TTC549 (cell line): Measurements from ENCODE around the gene SMIM32.

Source experiments
- FAIRE-seq: peaks from 2 replicates; lab custom pipeline; 2012; peaks lifted over from hg19 to GRCh38; lab: Jason Lieb, UNC

The SMIM32 gene

DNA sequence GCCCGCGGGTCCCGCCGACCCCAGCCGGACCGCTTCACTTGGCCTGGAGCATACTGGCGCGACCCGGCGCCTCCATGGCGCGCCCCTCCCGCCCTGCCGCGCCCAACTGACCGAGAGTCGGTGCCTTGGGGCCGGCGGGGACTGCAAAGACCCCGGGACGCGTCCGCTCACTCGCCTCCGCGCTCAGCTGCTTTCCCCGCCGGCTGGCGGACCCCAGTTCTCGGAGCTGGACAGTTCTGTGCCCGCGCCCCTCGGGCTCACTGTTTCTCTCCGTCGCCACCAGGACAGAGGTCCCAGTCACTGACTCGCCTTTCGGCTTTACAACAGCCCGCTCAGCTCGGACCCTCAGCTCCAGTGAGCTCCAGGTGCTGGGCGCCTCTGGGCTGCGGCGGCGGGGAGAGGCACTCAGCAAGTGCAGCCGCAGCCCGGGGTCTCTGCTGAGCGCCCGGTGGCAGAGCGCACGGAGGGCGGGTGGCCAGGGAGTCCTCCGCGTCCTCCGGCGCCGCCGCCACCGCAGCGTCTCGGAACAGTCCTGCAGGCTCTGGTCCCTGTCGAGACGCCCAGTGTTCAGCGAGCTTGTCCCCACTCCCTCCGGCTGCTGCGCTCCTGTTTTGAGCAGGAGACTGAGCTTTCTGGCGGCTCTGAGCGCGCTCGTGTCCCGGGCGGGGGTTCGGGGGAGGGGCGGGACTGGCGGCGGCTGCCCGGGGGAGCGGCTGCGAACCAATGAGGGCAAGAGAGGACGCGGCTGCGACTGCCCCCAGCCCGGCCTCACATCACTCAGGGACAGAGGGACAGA, at the start of gene SMIM32:
SMIM32 (minus strand) TSS at position 637 of the 796 bp plus-strand sequence. CDS start 638 bp downstream, outside the sequence.
- FAIRE-seq: no peak

DNA sequence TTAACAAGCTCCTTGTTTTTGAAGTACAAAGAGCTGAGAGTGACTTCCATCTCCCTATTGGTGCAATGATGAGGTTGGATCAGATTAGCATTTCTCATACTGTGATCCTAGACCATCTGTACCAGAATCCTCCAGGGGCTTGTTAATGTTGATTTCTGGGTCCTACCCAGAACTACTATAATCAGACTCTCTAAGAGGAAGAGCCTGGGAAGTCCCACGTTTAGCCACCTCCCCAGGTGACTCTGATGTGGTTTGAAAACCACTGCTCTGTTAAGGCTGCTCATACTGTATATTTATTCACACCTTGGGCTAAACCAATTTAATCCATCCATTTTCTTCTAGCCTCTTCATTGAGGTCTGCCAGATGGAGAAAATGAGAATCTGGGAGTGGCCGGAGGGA, 49.6 kb upstream of the SMIM32 start:
- no peak for FAIRE-seq

DNA sequence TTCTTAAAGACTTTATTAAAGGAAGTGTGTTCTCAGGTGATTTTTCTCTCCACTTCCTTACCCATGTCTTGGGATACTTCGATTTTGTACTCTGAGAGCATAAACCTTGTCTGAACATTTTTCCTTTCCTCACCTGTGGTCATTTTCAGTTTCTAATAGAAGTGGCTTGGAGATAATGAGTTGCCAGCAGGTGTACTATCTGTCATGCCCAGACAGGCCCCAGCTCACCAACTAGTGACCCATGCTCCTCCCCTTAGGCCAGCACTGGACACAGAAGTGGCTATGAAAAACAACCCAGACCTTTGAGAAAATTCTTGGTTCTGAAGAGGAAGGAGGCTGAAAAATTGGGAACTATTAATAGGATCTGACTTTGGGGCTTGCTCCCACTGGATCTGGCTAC, 49.2 kb upstream of the SMIM32 start:
- no peak for FAIRE-seq

DNA sequence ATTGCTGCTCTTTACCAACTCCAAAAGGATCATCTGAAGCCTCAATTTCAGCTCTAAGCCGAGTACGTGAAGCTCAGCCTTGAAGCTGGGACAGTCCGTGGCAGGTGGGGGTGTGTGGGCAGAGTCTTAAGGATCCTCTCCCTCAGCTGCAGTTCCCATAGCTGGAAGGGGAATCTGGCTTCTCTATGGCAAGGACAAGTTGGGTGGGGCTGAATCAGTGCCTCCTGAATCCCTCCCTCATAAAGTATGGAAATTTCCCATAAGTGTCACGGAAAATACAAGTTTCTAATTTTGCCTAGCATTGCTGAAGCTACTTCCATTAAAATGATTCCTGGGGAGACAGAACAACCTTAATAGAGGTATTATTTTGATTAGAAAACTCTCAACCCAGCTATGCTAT, 47.9 kb upstream of the SMIM32 start:
- no peak for FAIRE-seq

DNA sequence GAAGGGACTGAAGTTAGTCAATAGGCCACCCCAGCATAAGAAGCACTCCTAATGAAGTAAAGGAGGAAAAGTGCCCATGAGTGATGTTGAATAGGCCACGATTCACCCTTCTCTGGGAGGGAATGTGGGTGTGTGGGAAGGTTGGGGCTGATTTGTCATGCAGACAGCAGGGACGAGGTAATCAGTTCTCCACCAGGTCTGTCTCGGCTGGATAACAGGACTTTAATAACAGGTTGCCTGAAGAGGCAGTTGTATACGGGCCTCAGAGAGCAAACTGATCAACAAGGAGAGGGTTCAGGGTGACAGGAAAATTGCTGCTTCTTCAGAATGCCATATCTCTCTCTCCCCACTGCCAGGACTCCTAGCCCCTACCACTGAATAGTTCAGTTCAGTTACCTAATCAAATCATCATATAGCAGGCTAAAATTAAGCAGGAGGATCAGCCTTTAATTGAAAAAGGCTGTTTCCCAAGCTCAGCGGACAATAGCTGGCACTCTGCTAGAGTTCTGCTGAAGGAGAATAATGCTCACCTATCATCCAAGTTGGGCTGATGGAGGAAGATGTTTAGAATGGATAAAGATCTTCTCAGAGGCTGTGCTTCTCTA, 43.6 kb upstream of the SMIM32 start:
- FAIRE-seq: no peak

DNA sequence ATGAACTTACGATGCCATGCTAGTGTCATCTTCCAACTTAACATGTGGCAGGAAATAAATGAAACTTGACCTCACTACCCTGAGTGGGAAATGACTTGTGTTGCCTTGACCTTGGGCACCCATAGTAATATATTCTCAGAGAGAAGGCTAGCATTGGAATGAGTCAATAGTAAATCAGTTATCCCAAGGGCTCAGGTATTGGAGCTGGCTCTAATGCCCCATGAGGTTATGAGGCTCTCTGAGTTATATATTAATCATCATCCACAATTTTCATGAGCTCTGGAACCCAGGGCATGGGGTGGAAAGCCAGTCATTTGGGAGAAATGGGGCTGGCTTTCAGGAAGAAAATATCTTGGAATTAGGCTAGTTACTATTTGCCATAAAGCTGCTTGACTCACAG, 42.4 kb upstream of the SMIM32 start:
- FAIRE-seq: no peak

DNA sequence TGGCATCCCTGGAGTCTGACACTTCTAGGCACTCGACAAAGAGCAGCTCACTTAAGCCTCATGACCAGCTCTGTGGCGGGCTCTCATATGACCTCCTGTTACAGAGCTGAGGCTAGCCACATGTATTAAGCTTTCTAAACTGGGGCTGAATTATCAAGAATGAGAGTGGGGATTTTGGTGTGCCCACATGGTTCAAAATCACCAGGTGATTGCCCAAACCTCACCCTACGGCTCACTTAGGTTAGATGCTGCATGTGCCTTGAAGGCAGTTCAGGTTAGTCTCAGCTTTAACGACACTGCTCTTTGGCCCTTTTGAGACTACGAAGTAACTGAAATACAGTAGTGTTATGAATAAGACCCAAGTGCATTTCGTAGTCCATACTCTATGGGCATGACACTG, 39.4 kb upstream of the SMIM32 start:
- FAIRE-seq: no peak

DNA sequence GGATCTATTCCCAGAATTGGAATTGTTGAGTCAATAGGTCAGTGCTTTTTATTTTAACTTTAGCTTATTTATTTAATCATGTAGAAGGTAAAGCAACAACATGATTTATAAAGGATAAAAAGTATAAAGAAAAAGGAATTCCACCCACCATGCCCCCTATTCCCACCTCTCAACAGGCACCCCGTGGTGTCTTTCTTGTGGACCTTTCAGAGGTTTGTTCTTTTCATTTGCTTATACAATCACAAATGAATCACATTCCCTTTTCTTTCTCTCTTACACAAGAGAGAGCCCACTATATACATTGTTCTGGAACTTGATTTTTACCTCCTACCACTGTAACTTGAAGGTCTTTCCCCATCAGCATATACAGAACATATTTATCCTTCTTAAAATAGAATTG, 37.2 kb upstream of the SMIM32 start:
- no peak for FAIRE-seq

DNA sequence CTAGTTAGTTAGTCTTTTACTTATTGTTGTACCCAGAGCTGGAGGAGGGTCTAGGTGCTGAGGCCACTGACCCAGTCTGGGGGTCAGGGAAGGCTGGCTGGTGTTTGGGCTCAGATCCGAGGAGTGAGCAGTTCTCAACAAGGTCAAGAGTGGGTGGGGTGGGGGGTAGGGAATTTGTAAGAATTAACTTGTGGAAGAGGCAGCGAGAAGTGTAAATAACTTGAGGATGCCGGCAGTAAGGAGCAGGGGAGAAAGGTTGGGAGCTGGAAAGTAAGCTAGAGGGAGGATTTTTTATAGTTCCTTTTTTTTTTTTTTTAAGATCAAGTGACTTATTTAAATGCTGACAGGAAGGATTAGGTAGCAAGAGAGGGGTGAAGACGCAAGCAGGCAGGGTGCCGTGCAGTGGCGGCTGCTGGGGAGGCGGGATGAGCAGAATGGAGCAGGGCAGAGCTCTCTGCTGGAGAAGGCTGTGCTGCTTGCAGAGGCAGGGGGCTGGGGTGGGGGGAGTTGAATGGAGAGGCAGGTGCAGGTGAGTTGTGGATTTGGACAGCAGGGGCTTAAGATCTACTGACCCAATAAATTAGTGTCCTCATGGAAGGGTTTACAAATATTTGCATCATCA, 35.3 kb upstream of the SMIM32 start:
- FAIRE-seq: no peak

DNA sequence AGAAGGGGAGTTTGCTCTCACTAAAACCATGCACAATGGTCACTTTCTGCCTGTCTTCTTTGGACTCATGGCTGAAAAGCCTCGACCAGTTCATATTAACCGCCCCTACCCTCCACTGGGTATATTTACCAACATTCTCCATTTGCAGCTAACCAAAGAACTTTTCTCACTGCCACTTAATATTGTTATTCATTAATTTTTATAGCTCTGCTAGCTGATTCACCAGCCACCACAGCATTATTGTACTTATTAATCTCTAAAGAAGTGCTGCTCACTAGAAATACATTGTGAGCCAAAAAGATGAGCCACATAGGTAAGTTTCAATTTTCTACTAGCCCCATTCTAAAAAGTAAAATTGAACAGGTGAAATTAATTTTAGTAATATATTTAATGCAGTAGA, 33.4 kb upstream of the SMIM32 start:
- FAIRE-seq: no peak

DNA sequence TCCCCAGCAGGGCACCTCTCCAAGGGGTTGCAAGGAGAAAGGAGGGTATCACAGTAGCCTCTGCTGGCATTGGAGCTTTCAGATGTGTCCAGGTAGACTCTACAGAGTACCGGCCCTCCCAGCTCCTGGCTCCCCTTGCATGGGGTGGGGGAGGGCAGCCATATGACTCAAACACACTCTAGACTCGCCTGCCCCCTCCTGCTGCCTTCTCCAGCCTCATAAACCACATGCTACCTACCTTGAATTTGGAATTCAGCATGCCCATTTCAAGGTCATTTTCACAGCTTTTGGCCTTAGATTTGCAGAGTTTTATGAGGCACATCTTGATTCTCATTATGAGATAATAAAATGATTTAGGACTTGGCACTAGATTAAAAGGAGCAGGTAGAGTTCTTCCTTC, 32.8 kb upstream of the SMIM32 start:
- FAIRE-seq: no peak

DNA sequence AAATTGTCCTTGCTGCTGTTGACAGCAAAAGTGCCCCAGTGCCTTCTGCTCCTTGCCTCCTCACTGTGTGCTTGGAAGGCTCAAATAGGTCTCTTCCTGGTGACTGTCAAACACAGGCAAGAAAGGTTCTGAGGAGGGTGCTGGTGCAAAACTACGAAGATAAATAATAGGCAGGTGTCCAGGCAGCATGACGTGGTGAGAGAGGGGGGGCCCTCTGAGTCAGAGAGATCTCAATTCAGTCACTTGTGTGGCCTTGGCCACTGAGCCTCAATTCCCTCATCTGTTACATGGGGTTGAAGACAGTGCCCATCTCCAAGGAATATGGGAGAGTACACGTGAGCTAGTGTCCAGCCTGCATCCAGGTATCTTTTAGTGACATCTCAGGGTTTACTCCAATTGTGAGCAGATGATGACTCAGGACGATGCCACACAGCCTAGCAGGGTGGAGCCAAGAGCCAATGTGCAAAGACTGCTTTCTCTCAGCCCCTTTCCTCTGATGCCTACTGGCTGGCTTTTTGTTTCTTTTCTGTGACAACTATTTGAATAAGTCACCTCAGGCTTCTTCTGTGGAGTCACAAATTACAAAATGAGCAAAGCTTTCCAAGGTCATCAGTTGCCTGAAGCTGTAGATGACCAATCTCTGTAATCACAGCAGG, 29.7 kb upstream of the SMIM32 start:
- no peak for FAIRE-seq

DNA sequence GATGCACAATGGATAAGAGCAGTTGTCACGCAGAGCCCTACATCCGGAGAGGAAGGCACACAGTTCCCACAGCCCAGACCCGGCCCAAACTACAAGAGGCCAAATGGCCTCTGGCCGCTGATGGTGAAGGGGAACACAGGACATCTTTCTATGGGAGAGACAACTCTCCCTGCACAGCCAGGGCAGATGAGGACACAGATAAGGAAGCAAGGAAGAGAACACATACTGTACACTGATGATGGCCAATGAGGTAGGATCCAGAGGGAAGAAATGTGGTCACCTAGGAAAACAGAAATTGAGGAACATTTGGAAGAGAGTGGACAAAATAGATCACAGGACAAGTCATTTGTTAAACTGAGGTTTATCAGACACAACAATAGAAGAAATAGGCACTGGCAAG, 28.4 kb upstream of the SMIM32 start:
- FAIRE-seq: no peak

DNA sequence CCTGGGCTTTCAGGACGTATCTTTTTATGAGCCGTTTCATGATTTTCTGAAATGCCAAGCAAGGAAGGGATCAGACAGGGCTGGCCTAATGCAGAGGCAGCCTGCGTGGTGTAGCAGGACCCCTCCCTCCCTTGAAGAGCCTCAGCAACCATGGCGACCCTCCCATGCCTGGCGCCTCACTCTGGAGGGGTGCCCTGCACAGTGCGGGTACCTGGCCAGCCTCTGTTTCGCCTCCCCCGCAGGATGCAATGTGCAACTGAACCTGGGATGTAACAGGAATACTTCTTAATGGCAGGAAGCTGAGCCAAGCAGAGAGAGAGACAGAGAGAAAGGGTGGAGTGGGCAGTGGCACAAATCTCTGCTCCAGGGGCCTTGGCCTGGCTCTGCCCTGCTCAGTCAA, 23.3 kb upstream of the SMIM32 start:
- no peak for FAIRE-seq

DNA sequence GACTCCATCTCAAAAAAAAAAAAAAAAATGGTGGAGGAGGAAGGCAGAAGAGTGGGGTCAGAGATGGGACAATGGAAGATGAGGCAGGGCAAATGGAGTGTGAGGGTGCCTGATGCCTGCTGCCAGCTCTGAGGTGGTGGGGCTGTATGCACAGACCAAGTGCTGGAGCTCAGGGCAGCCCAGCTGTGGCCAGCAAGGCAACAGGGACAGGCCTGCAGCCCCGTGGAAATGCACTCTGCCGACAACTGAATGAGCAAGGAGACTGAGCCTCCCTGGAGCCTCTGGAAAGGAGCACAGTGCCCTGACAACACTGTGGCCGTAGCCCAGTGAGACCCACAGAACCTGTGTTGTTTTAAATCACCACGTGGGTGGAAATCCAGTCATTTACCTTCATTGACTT, 22.9 kb upstream of the SMIM32 start:
- FAIRE-seq: no peak

DNA sequence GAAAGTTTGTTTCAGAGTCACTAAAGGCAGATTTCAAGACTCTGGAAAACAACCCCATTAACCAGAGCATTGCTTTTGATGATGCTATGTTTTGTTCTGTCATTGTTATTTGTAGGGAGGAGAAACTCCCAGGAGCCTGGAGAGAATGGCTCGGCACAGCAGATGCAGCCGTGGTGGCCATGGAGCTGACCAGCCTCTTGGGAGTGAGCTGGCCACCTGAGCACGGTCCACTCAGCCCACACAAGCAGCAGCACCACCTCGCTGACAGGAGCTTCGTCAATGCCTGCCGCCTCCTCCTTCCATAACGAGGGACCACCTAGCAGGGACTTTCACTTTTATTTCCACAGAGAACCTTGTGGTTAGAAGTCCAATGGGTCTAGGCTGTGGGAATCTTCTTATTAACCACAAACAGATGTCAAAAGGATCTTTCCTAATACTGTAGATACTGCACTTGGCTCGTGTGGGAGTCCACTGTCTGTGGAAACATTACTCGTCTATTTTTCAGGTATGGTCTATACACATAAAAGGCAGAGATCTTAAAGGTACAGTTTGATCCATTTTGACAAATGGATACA, 21.0 kb upstream of the SMIM32 start:
- no peak for FAIRE-seq

DNA sequence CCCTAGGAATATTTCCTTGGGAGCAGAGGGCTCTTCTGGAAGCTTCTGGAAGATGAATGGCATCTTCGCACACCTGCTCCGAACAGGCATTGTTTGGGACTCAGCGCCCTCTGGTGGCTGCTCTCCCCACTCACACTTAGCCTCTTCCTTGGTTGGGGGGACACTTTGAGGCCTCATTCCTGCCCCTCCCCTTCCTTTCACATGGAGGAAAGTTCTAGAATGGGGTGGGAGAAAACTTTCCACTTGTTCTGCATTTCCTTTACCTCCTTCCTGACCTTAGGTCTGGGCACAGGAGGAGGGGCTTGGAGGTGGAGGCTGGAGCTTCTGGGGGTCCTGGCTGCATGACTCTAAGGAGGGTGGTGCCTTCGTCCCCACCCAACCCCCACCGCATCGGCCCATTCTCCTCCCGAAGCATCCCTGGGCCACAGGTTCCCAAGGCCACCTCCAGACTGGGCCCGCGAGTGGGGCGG, 19.3 kb upstream of the SMIM32 start:
- no peak for FAIRE-seq

DNA sequence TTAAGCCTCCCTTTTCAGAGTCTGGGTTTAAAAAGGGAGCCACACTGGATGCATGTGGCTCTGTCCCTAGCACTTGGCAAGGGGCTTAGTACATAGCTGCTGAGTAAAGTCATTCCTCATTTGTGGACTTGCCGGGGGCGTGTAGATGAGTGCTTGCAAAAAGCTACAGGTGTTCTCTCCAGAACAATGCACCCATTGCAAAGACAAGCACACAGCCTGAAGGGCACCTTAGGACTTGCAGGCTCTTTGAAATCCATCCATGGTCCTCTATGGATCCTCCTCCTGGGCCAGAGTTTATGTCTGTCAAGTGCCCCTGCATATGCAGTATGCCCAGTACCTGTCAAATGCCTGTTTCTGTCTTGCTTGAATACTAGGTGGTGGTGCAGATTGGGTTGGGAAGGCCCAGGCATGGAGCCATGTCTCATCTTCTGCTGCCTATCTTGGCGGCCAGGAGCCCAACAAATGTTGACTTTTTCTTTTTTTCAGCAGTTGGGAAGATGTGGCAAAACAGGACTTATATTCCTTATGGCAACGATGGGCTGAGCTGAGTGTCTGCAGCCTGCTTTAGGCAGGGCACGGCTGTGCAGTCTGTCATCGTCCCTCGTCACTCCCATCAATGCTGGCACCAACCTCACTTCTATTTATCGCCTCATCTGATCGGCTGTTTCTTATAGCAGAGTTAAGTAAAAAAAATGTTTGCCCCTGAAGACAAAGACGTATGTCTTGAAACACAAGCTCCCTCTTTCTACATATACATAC, 18.5 kb upstream of the SMIM32 start:
- no peak for FAIRE-seq

DNA sequence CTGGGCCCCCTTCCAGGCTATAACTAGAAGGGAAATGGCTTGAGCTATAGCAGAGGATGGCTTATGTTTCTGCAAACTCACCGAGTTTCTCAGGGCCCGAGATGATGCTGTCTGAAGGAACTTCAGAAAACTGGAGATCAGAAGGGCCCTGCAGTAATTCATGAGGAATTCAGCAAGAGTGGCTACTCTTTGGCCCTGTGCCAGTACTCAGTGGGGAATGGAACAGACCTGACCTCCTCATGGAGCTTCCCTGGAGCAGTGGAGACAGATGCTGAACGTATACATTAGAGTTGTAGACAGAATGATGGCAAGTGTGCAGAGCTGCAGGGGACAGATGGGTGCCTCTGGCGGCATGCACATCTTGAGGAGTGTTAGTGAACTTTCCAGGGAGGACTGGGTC, 17.3 kb upstream of the SMIM32 start:
- FAIRE-seq: no peak

DNA sequence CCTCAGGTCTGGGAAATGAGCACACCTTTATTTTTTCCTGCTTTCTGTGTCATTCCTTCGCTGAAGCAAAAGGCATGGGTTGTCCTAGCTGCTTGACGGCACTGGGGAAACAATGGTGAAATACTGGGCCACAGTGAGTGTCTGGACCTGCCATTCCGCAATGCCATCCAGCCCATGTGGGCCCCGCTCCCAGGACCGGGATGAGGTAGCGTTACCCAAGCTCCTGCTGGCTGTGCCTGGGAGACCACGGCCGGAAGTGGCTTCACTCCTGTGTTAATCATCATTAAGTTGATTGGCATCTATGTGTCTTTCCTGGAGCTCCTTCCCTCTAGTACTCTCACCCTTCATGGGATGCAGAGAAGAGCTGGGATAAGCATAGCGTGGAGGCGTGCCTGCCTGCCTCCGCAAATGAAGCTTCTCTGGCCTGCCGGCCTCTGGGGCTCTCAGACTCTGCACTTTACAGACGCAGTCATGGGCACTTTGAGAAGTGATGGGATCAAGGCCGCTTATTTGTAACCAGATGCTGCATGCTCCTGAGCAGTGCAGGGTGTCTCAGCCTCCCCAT, 16.5 kb upstream of the SMIM32 start:
- FAIRE-seq: no peak

DNA sequence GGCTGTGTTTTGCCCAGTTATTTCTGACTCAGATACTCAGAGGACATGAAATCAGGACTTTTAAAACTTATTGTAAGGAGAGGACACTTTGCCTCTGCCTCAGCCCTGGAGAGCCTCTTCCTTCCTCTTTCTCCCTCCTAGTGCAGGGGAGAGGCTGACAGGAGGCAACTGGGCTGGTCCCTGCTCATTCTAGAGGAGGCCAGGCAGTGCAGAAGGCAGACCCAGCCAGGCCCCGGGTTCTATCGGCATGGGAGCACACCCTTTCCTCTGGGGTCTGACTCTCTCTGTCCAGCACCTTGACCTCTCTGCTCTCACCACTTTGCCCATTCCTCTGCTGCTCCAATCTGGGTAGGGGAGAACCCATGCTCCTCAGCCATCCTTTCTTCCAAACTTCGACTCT, 16.0 kb upstream of the SMIM32 start:
- FAIRE-seq: no peak

DNA sequence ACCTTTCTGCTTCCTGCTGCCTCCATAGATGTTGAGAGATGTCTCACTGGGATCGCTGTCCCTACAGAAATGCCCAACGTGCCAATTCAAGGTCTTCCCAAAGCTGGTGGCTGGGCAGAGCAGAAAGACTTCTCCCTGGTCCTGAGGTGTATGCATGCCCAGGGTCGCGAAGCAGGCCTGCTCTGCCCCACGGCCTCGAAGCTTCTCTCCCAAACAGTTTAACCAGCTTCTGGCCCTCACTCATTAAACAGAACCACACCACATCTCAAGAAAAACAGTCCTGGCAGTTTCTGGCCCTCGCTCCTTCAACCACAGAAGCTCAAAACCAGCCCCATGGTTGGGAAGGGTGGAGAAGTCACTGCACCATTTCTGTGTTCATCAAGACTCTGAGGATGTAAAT, 14.7 kb upstream of the SMIM32 start:
- FAIRE-seq: no peak
